ENCODE measurements around the gene ATXN7.

DNA sequence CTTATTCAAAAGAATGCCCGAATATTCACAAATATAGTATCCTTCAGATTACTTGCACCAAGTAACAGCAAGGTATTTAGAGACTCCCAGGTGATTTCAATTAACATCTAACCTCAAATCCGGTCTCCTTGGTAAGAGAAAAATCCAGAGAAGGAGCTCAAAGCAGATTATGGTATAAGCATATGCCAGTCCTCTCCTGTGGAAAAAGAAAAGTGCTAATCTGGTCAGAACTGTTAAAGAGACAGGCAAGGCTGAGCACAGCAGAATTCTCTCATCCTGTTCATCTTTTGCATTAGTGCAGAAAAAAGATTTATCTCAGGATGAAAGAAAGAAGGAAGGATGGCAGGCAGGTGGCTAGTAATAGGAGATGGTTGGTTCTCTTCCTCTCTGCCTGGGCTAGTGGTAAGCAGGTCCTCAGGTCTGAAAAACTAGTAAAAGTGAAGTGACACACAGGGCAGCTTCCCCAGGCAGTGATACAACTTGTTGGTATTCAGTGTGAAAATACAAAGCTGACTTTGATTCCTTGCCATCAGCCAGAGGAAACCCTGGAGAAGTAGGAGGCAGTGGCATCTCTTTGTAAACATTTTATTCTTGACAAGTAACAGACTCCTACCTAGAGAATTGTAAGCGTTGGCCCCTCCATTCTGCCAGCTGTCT is 14.2 kb downstream of the ATXN7 start:
- TF ChIP-seq, protein P1, sequence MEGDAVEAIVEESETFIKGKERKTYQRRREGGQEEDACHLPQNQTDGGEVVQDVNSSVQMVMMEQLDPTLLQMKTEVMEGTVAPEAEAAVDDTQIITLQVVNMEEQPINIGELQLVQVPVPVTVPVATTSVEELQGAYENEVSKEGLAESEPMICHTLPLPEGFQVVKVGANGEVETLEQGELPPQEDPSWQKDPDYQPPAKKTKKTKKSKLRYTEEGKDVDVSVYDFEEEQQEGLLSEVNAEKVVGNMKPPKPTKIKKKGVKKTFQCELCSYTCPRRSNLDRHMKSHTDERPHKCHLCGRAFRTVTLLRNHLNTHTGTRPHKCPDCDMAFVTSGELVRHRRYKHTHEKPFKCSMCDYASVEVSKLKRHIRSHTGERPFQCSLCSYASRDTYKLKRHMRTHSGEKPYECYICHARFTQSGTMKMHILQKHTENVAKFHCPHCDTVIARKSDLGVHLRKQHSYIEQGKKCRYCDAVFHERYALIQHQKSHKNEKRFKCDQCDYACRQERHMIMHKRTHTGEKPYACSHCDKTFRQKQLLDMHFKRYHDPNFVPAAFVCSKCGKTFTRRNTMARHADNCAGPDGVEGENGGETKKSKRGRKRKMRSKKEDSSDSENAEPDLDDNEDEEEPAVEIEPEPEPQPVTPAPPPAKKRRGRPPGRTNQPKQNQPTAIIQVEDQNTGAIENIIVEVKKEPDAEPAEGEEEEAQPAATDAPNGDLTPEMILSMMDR (IDR thresholded peaks at IDR 0.05) = no peak
- TF ChIP-seq POLR2A (IDR thresholded peaks at IDR 0.05) = no peak
